IPS-11a (cell line): ENCODE results near the gene ACTR1A.
"Not testable (repeated sequence)": the region's sequence is repeated elsewhere in the genome, so short reads cannot be mapped to it uniquely, and the experiment has no call there.

Source experiments
- H3K4me3 ChIP-seq: one replicate; pipeline ENCODE4 v1.5.1; 2013; ENCODE audit warnings: low read depth, low read length, control low read depth

ACTR1A gene

GRCh38 chr10:102502337-102503151 lies at the start of gene ACTR1A:
Gene ACTR1A (minus strand): TSS chr10:102502712. CDS start chr10:102502647, 65 bp downstream.
- H3K4me3 ChIP-seq, result peak within 1 kb of the TSS; percentile 99

DNA sequence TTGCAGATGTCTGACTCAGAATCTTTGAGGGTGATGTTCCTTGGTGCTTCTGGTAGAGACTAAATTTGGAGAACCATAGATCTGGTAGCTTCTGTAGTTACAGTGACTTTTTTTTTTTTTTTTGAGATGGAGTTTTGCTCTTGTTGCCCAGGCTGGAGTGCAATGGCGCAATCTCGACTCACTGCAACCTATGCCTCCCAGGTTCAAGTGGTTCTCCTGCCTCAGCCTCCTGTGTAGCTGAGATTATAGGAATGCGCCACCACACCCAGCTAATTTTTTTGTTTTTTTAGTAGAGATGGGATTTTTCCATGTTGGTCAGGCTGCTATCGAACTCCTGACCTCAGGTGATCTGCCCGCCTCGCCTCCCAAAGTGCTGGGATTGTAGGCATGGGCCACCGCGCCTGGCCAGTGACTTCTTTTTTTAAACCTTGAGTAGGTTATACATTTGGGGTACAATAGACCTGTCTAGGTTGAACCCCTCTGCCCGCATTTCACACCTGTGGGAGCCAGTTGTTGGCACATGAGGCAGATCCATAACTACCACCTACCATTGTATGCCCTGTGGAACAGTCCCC lies 48.2 kb upstream of the ACTR1A start:
- H3K4me3 ChIP-seq, result no peak overlapping the region

- no peak overlapping the region for H3K4me3 ChIP-seq
Measured at GRCh38 chr10:102549549-102549948, 47.0 kb upstream of the ACTR1A start.

- H3K4me3 ChIP-seq, result no peak overlapping the region
Measured at GRCh38 chr10:102546606-102547320, 44.3 kb upstream of the ACTR1A start.

- H3K4me3 ChIP-seq, result no peak overlapping the region
Measured at GRCh38 chr10:102545997-102546396, 43.5 kb upstream of the ACTR1A start.

DNA sequence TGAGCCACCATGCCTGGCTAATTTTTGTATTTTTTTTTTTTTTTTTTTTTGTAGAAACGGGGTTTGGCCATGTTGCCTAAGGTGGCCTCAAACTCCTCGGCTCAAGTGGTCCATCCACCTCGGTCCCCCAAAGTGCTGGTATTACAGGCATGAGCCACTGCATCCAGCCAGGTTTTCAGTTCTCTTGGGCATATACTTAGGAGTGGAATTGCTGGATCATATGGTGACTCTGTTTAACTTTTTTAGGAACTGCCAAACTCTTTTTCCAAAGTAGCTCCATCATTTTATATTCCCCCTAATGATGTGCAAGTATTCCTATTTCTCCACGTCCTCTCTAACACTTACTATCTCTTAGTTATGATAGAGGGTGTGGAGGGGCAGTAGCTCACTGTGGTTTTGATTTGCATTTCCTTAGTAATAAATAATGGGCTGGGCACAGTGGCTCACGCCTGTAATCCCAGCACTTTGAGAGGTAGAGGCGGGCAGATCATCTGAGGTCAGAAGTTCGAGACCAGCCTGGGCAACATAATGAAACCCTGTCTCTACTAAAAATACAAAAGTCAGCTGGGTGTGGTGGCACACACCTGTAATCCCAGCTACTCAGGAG lies 42.9 kb upstream of the ACTR1A start:
- no peak overlapping the region for H3K4me3 ChIP-seq

- no peak overlapping the region for H3K4me3 ChIP-seq
Measured at GRCh38 chr10:102542800-102543418, 40.4 kb upstream of the ACTR1A start.

DNA sequence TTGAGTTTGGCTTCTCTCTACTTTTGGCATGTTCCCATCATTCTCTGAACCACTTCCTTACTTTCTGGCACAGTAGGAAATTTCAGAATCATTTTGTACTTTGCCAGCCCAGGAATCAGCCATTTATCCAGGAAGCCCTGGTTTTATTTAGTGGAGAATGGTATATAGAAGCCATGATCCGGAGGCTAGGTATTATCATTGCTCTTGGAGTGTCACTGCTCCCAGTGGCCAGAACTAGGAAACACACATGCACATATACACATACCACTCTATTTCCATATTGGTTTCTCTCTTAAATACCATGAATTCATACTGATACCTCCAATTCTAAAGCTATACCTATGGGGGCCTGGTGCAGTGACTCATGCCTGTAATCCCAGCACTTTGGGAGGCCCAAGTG lies 37.5 kb upstream of the ACTR1A start:
- H3K4me3 ChIP-seq, result no peak overlapping the region

DNA sequence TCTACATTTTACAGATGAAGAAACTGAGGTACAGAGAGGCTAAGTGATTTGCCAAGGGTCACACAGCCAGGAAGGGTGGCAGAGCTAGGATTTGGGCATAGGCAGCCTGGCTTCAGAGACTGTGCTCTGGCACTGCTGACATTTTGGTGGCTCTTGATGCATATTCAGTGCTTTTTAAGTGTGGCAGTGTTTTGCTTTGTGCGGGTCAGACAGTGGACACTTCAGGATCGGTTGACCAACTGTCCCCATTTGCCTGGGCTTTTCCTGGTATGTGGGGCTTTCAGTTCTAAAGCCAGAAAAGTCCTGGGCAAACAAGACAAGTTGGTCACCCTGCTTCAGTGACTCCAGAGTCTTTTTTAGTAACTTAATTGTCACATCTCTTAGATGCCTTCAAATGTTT lies 36.3 kb upstream of the ACTR1A start:
- H3K4me3 ChIP-seq, result no peak overlapping the region

GRCh38 chr10:102537948-102538347 lies 35.4 kb upstream of the ACTR1A start:
- H3K4me3 ChIP-seq, result no peak overlapping the region

- H3K4me3 ChIP-seq, result no peak overlapping the region
Measured at GRCh38 chr10:102537367-102537766, 34.9 kb upstream of the ACTR1A start.

DNA sequence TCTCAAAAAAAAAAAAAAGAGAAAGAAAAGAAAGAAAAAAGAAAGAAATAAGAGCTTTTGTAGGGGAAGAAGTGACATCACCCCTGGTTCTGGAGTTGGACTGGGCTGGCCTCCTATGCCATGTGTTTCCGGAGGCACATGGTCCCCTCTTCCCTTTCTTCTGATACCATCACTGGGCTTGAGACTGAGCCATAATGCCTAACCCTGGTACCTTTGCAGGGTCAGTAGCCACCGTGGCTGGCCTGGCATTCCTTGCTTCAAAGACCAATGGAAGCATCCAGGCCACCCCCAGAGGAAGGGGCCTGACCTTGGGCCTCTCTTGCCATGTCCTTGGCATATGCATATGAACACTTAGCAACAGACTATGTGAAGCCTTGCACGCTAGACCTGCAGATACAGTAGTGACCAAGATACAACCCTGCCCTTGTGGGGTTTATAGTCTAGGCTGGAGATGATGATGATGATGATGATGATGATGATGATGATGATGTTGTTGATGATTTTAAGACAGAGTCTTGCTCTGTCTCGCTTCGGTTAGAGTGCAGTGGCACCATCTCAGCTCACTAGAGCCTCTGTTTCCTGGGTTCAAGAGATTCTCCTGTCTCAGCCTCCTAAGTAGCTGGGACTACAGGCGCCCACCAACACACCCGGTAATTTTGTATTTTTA lies 33.1 kb upstream of the ACTR1A start:
- no peak overlapping the region for H3K4me3 ChIP-seq

GRCh38 chr10:102534966-102535365 lies 32.5 kb upstream of the ACTR1A start:
- H3K4me3 ChIP-seq, result not testable (repeated sequence)

DNA sequence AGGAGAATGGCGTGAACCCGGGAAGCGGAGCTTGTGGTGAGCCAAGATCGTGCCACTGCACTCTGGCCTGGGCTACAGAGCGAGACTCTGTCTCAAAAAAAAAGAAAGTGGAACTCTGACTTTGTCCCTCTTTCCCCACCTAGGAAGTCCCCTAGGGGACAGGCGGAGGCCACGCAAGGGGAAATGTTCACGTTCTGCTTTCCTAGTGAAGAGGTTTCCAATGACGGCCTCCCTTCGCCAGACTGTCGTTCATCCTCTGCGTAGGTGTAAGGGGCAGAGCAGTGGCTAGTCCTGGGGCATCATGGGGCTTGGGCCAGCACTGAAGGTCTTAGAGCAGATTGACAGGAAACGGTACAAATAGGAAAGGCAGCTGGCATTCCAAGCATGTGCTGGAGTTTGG lies 31.8 kb upstream of the ACTR1A start:
- no peak overlapping the region for H3K4me3 ChIP-seq

GRCh38 chr10:102527546-102527945 lies 25.0 kb upstream of the ACTR1A start:
- no peak overlapping the region for H3K4me3 ChIP-seq

GRCh38 chr10:102524746-102525145 lies 22.2 kb upstream of the ACTR1A start:
- no peak overlapping the region for H3K4me3 ChIP-seq

DNA sequence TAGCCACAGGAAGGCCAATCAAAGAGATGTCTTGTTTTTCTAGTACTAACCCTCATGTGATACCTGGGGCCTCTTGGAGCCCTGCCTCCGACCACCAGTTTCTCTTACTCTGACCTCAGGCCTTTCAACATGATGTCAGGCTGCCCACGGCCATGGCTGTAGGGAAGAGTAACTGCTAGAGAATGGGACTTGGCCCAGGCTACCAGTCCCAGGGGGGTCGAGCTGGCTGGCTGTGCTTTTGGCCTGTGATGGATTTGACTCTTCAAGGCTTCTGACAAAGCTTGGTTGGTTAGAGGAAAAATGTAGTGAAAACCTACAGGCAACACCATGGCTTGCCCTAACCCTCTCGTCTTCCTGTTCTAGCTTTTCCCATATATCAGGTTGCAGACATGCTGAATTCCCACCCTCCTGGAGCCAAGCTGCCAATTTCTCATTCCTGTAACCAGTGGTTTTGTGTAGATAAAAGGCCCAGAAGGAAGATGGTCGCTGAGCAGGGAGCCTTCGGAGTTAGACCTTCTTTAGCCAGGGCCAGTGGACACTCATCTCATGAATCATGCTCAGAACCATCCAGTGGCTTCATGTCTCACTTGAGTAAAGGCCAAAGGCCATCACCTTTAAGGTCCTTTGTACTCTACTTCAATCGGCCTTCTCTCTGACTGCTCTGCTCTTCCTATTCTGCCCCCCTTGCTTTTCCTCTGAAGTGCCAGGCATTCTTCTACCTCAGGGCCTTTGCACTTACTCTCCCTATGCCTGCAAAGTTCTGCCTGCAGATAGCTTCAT lies 20.9 kb upstream of the ACTR1A start:
- H3K4me3 ChIP-seq, result no peak overlapping the region

- no peak overlapping the region for H3K4me3 ChIP-seq
Measured at GRCh38 chr10:102522874-102523249, 20.4 kb upstream of the ACTR1A start.

DNA sequence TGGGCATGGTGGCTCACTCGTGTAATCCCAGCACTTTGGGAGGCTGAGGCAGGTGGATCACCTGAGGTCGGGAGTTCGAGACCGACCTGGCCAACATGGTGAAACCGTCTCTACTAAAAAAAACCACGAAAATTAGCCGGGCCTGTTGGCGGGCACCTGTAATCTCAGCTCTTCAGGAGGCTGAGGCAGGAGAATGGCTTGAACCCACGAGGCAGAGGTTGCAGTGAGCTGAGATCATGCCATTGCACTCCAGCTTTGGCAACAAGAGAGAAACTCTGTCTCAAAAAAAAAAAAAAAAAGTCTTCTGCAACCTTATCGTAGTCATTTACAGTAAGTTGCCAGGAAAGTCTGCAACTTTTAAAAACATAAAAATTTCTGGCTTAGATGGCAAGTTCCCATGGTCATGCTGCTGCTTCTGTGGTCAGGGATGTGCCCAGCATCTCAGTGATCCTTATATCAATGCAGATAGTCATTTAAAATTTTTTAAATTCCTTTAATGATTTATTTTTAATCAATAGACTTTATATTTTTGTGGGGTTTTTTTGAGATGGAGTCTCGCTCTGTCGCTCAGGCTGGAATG lies 16.8 kb upstream of the ACTR1A start:
- H3K4me3 ChIP-seq, result no peak overlapping the region
